GM18951 (cell line): Measurements from ENCODE around the gene C10orf88.

Source experiments
- POLR2A ChIP-seq: IDR thresholded peaks from 4 replicates; pipeline ENCODE4 v1.6.1; 2011; ENCODE audit warnings: mild to moderate bottlenecking; ENCODE audit not compliant: insufficient read length, insufficient read depth; ENCODE audit errors: extremely low read depth
- in situ Hi-C: fragments of 300-500 bp; cut with MboI; formaldehyde crosslinking; loops from one replicate; pipeline ENCODE4 v1.12.0; 2022; ENCODE audit warnings: low sequenced_read_pairs, mixed read lengths, inconsistent platforms; ENCODE audit not compliant: unreplicated experiment

Gene C10orf88, protein sequence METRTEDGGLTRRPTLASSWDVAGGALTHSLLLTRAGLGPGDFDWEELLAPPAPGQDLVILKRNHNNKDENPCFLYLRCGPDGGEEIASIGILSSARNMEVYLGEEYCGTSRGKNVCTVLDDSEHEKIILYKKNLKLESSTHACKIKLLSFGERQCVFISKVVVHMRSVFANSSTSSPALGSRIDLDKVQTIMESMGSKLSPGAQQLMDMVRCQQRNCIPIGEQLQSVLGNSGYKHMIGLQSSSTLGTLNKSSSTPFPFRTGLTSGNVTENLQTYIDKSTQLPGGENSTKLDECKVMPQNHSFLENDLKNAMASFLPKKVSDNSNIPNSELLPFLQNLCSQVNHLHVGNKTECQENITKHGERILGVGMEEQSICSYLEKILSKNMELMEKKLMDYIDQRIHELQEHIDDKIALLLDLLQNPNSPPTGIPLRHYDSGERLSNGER

DNA sequence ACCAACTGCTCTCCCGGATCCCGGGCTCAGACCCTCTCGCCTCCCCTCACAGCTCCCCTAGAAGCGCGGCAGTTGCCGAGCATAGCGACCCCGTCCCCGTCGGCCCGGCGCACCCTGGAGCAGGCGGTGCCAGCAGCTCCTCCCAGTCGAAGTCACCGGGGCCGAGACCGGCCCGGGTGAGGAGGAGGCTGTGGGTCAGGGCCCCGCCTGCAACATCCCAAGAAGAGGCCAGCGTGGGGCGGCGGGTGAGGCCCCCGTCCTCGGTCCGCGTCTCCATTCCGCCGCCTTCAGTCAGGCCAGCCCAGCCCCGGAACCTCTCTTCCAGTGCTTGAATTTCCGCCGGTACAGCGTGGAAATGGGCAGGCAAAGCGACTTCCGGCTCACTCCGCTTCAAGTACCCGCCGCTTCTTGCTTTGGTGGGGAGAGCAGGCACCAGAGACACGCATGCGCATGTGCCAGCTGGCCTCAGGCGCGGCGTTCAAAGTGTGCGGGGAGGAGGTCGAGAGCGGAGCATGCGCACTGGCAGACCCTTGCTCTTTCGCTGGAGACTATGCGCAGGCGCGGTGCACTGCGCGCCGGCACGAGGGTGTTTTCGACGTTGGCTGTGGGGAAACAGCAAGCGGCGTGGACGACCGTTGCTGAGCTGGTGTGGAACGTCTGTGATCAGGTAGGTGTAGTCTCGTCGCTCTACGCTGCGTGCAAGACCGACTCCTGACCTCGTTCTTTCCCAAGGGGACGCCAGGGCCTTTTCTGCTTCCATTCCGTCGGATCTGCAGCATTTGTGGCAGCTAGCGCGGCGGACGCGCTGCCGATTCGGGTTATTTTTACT lies at the start of gene C10orf88:
TSS of gene C10orf88 (minus strand) at position 326 of the 829 bp plus-strand sequence. CDS start at position 277, 49 bp downstream.
- in situ Hi-C loops, result no loop called here
- peak; percentile 74 for TF ChIP-seq POLR2A

DNA sequence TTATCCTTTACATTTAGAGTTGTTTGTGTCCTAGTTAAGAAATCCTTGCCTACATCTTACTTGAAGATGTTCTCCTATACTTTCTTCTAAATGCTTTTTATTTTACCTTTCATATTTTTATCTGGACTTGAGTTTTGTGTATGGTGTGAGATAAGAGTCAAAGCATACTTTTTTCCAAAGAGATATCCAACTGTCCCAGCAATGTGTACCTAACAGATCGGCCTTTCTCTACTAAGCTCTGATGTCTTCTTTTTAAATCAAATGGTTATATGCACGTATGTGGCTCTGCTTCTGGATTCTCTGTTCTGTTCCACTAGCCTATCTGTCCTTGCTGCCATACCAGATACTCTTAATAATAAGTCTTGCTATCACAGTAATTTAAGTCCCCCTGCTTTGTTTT lies 47.3 kb upstream of the C10orf88 start:
- in situ Hi-C loops, result no loop called here

DNA sequence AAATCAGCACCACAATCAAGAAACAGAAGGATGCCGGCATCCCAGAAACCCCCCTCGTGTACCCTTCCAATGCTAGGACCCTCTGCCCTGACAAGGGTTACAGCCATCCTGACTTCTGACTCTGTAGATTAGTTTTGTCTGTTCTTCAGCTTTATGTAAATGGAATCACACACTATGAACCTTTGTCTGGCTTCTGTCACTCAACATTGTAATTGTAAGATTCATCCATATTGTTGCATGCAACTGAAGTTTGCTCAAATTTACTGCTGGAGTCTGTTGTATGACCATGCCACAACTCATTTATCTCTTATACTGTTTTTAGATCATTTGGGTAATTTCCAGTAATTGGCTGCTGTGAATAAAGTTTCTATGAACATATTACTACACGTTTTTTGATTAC lies 46.1 kb upstream of the C10orf88 start:
- TF ChIP-seq POLR2A, result no peak
- in situ Hi-C loops, result no loop called here

More for the DNA sequence above, 47.3 kb upstream of the C10orf88 start:
- TF ChIP-seq POLR2A, result no peak

DNA sequence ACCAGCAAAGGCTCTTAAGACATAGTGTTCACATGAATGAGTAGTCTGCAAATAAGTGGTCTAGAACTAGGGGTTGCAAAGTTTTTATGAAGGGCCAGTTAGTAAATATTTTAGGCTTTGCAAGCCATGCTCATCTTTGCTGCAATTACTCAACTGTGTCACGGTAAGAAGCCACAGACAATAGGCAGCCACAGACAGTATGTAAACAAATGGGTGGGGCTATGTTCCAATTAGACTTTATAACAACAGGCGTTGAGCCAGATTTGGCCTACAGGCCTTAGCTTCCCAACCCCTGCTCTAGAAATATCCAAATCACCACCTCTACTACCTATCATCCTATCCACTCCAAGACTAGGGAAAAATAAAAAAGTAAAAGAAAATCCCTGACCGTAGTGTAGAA lies 45.3 kb upstream of the C10orf88 start:
- in situ Hi-C loops, result no loop called here
- TF ChIP-seq POLR2A, result no peak

DNA sequence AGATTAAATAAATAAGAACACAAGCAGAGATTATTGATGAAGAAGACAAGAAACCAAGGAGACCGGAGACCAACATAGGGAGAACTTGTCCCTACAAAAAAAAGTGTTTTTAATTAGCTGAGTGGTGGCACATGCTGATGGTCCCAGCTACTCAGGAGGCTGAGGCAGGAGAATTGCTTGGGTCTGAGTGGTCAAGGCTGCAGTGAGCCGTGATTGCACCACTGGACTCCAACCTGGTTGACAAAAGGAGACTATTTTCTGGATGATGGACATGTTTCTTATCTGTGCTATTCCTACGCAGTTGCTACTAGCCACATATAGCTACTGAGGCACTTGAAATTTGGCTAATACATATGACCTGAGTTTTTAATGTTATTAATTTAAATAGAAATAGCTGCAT lies 44.9 kb upstream of the C10orf88 start:
- in situ Hi-C loops, result no loop called here
- TF ChIP-seq POLR2A, result no peak

DNA sequence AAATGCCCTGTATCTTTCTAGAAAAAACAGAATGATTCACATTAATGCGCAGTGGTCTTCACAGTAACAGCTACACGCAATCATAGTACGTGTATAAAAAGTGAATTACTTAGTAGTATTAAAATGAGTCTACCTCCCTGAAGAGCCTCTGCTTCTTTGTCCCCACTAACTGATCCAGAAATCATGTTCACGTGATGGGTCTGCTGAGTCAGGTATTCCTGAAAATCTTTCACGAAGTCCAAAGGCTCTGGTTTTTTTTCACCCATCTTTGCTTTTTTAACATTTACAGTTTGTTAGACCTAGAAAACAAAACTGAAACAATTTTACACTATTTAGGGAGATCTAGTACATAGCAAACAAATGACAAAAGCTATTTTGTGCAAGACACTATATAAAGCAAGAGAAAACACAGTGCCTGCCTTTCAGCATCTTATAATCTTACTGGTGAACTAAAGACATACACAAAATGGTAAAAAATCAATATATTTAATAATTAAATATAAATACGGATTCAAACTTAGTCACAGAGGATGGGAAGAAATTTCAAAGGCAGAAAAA lies 44.4 kb upstream of the C10orf88 start:
- in situ Hi-C loops, result no loop called here
- TF ChIP-seq POLR2A, result no peak

DNA sequence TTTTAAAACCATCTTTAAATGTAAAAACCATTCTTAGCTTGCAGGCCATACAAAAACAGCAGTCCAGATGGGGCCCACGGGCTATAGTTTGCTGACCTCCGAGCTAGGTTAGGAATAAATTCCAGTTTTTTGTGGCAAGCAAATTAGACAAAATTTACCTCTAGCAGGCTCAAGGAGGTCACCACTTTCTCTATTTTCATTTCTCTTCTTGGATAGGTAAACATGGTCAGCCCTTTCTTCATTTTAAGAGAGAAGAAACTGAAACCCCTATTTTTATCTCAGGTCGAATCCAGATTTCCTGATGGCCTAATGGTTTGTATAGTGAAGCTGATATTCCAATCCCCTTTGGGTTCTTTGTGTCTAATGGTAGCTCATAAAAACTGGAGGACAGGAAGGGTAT lies 43.8 kb upstream of the C10orf88 start:
- no peak for TF ChIP-seq POLR2A
- in situ Hi-C loops, result no loop called here

DNA sequence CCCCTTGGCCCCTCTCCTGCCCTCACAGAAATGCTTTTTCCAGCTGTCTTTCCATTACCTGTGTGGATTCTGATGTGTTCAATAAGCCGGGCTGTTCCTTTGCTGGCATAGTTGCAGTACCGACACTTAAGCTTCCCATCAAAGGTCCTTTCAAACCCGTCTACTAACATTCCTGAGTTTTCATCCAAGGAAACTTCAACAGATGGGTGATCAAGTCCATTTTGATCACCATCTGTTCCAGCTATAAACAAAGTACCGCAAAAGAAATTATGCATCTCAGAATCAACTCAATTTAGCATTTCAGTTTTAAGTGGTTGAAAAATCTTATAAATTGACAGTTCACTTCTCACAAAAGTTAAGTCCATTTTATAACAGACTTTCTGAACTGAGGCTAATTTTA lies 41.9 kb upstream of the C10orf88 start:
- in situ Hi-C loops, result no loop called here

DNA sequence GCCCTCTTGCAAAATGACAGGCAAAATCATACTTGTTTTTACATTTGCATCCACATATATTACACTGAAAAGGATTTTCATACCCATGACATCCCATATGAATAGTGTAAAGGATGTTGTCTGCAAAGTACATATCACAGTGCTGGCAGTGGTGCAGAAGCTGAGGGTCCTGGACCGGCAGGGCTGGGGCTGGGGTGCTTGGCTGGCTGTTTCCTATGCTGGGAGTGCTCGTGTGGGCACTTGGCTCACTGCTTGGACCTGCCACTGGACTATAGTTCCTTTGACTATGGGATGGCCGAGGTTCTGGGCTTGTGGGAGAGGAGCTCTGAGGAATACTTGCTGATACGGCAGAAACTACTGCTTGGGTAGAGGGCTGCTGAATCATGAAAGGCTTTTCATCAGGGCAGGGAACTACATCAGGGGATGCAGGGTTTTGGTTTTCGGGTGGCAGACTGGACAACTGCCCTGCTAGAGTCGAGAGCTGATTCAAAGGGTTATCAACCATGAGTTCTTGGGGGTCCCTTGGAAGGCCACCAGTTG lies 39.8 kb upstream of the C10orf88 start:
- in situ Hi-C loops, result no loop called here
- no peak for TF ChIP-seq POLR2A

More for the DNA sequence above, 41.9 kb upstream of the C10orf88 start:
- TF ChIP-seq POLR2A, result no peak

DNA sequence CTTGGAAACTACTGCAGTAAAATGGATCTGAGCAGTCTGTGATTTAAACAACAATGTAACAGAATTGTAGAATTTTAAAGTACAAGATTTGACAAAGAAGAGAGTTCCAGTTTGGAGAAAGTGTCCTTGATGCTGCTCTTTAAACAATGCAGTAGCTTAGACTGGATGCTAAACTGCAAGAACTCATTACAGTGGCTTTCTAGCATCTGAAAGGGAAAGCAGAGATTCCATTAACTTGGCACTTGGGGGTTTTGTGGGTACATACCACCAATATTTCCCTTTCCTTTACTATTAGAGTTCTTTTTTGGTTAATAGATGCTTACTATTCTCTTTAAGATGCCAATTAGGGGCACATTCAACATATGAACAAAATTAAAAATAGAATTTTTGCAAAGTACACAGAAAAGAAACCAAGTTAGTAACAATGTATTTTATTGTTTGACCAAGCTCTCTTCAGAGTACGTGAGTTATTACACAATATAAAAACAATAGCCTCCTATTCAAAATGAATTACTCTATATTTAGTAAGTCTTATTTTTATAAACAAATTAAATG lies 38.1 kb upstream of the C10orf88 start:
- no peak for TF ChIP-seq POLR2A
- in situ Hi-C loops, result no loop called here

DNA sequence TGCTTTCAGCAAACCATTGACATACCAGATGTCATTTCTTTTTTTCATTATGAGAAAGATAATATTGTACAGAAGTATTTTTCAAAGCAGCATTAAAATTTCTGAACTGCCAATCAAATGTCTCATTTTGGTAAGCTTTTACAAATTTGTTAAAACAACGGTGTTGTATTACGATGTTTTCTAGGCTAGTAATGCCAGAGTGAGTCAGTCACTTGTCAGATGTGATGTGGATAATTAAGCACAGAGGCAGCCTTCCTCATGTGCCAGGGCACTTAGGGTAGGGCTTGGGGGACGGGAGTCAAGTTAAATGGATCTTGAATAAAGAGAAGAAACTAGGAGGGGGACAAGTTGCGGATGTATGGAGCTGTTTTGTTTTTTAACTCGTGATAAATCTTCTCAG lies 36.3 kb upstream of the C10orf88 start:
- TF ChIP-seq POLR2A, result no peak
- in situ Hi-C loops, result no loop called here

DNA sequence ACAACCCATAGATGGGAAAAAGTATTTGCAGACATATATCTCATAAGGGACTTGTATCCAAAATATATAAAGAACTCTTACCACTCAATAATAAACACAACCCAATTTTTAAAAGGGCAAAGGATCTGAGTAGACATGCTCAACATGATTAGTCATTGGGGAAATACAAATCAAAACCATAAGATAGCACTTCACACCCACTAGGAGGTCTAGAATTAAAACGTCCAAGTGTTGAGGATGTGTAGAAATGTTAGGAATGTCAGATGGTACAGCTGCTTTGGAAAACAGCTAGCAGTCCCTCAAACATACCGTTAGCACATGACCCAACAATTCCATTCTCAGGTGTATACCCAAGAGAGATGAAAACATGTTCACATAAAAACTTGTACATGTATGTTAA lies 34.5 kb upstream of the C10orf88 start:
- in situ Hi-C loops, result no loop called here
- TF ChIP-seq POLR2A, result no peak

DNA sequence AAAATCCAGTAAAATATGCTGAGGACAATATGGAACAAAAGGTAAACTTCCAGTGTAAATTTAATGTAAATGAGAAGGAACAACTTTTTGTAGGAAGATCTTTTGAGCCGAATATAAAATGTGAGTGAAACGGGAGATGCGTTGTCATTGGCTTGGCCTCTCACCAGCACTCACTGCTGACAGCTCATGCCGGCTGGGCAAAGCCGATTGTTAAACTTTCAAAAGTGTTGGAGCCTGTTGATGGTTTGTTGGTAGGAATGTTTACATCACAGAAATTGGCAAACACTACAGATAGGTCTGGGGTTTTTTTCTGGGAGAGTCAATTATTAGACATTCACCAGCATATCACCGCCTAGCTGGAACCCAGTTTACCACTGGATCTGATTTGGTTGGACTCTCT lies 32.3 kb upstream of the C10orf88 start:
- in situ Hi-C loops, result no loop called here
- no peak for TF ChIP-seq POLR2A
